ENCODE results near the gene ABCA8.
"Not testable (repeated sequence)": the region's sequence is repeated elsewhere in the genome, so short reads cannot be mapped to it uniquely, and the experiment has no call there.

The ABCA8 gene, protein sequence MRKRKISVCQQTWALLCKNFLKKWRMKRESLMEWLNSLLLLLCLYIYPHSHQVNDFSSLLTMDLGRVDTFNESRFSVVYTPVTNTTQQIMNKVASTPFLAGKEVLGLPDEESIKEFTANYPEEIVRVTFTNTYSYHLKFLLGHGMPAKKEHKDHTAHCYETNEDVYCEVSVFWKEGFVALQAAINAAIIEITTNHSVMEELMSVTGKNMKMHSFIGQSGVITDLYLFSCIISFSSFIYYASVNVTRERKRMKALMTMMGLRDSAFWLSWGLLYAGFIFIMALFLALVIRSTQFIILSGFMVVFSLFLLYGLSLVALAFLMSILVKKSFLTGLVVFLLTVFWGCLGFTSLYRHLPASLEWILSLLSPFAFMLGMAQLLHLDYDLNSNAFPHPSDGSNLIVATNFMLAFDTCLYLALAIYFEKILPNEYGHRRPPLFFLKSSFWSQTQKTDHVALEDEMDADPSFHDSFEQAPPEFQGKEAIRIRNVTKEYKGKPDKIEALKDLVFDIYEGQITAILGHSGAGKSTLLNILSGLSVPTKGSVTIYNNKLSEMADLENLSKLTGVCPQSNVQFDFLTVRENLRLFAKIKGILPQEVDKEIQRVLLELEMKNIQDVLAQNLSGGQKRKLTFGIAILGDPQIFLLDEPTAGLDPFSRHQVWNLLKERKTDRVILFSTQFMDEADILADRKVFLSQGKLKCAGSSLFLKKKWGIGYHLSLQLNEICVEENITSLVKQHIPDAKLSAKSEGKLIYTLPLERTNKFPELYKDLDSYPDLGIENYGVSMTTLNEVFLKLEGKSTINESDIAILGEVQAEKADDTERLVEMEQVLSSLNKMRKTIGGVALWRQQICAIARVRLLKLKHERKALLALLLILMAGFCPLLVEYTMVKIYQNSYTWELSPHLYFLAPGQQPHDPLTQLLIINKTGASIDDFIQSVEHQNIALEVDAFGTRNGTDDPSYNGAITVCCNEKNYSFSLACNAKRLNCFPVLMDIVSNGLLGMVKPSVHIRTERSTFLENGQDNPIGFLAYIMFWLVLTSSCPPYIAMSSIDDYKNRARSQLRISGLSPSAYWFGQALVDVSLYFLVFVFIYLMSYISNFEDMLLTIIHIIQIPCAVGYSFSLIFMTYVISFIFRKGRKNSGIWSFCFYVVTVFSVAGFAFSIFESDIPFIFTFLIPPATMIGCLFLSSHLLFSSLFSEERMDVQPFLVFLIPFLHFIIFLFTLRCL (N-terminal part only)

DNA sequence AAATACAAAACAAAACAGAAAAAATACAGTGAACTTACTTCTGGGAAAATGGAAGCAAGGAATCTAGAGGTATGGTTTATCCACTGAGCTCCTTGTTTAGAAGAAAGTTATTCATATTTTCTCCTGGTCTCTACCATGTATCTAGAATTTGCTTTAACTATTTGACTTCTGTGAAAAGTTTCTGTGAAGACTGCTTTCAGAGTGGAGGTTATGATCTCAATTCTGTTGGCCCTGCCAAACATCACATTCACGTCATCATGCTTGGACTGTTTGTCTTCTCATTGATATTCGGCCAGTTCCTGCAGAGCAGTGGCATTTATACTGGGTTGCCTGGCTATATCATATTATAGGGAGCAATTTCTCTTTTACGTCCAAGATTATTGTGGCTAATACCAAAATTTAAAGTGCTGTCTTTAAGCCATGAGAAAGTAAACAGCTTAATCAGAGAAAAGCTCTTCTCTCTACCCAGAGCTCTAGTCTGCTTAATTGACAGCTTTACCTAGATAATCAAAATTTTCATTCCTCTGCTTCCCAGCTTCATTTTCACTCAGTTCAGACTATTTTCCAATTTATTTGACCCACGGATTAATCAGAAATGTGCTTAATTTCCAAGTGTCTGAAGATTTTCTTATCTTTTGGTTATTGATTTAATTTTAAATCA is at the start of gene ABCA8:
Gene ABCA8, minus strand, starts transcription at position 212 of the 661 bp plus-strand sequence. CDS start 13,358 bp downstream, outside the sequence.
- DNase-seq: no peak

DNA sequence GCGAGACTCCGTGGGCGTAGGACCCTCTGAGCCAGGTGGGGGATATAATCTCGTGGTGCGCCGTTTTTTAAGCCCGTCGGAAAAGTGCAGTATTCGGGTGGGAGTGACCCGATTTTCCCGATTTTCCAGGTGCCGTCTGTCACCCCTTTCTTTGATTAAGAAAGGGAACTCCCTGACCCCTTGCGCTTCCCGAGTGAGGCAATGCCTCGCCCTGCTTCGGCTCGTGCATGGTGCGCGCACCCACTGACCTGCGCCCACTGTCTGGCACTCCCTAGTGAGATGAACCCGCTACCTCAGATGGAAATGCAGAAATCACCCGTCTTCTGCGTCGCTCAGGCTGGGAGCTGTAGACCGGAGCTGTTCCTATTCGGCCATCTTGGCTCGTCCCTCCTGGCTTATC is 49.6 kb upstream of the ABCA8 start:
- DNase-seq: not testable (repeated sequence)

DNA sequence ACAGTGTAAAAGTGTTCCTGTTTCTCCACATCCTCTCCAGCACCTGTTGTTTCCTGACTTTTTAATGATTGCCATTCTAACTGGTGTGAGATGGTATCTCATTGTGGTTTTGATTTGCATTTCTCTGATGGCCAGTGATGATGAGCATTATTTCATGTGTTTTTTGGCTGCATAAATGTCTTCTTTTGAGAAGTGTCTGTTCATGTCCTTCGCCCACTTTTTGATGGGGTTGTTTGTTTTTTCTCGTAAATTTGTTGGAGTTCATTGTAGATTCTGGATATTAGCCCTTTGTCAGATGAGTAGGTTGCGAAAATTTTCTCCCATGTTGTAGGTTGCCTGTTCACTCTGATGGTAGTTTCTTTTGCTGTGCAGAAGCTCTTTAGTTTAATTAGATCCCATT is 44.6 kb upstream of the ABCA8 start:
- not testable (repeated sequence) for DNase-seq

- no peak for DNase-seq
Measured at GRCh38 chr17:68993112-68993511, 37.9 kb upstream of the ABCA8 start.

- no peak for DNase-seq
Measured at GRCh38 chr17:68987966-68988365, 32.8 kb upstream of the ABCA8 start.

DNA sequence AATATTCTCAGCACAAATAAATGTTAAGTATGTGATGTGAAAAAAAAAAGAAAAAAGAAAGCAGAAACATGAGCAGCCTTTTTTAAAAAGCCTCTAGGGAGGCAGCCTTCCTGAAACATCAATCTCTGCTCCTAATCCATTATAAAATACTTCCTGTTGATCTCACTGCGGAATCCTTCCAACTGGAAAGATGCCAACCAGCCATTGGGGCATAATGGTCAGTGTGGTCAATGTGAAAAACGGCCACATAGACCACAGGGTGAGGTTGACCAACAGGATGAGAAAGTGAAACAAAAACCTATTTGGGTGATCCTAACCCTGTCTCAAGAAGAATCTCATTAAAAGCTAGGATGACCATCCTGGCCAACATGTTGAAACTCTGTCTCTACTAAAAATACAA is 26.1 kb upstream of the ABCA8 start:
- no peak for DNase-seq

GRCh38 chr17:68973098-68973846 is 18.1 kb upstream of the ABCA8 start:
- DNase-seq: no peak

- DNase-seq: no peak
Measured at GRCh38 chr17:68972119-68972704, 17.0 kb upstream of the ABCA8 start.

DNA sequence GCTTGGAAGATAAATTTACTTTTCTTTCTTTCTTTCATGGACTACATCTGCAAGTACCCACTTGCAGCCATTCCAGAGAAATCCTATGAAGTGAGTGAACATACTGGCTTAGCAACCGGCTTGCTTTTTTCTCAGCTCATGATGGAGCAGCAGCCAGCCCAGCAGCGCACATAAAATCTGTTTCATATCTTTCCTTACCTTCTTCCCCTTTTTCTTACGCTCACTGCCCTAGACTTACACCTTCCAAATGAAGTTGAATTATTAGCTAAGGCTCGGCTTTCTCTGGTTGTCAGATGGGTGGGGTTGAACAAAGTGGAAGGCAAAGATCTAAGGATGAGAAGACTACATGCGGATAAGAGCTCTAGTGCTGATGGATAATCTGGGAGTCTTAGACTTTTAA is 13.9 kb upstream of the ABCA8 start:
- no peak for DNase-seq

DNA sequence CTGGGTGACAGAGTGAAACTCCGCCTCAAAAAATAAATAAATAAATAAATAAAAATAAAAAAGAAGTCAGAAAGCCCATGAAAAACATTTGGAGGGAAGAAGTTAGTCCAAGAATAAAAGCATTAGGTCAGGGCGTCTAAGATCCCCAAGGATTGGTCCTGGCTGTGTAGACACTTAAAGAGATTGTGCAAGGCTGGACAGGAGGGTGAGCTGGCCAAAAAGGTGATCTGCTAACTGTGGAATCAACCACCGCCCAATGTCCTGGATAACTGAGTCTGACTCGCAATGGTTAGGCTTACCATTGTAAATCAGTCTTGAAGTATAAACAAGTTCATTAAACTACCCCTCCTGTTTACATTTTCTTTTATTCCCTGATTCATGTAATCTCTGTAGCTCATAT is 8.8 kb upstream of the ABCA8 start:
- DNase-seq: no peak

GRCh38 chr17:68961214-68961882 is 6.2 kb upstream of the ABCA8 start:
- no peak for DNase-seq

DNA sequence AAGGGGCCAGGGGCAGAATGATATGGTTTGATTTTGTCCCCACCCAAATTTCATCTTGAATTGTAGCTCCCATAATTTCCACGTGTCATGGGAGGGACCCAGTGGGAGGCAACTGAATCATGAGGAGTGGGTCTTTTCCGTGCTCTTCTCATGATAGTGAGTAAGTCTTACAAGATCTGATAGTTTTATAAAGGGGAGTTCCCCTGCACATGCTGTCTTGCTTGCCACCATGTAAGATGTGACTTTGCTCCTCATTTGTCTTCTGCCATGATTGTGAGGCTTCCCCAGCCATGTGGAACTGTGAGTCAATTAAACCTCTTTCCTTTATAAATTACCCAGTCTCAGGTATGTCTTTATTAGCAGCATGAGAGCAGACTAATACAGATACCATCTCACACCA is 3.9 kb upstream of the ABCA8 start:
- not testable (repeated sequence) for DNase-seq

DNA sequence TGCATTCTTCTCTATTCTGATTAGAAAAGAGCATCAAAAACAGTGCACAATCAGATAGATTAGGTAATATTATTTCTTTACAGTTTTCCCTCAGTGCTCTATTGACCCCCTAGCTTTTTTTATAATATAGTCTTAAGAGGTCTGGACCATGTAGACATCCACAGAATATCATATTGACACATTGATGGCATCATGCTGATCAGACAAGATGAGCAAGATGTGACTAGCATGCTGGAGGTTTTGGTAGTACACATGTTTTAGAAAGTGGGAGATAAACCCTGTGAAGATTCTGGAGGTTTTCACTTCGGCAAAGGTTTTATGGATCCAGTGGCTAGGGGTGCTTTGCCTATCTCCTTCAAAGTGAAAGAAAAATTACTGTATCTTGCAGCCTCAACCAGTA is 2.8 kb upstream of the ABCA8 start:
- DNase-seq: no peak

- DNase-seq: no peak
Measured at GRCh38 chr17:68954146-68954896, 871 bp downstream of the ABCA8 start.

- DNase-seq: no peak
Measured at GRCh38 chr17:68953340-68953997, 1.7 kb downstream of the ABCA8 start.

DNA sequence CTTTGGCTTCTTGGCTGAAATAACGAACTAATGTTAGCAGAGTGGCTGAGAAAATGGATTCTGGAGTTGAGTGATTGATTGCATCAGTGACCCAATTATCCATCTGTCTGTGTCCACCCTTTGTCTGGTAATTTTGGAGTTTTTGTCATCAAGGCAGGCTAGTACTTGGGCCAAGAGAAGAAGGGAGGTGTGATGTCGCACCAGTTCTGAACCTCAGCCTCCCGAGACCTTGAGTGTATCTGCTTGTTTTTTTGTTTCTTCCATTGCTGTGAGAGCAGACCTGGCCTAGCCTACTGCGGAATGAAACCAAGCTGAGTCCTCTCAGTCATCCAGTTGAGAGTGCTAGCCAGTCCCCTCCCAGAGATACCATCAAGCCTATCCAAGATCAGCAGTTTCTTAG is 4.5 kb downstream of the ABCA8 start:
- no peak for DNase-seq

- DNase-seq: not testable (repeated sequence)
Measured at GRCh38 chr17:68947868-68948267, 7.3 kb downstream of the ABCA8 start.

- DNase-seq: no peak
Measured at GRCh38 chr17:68944435-68945035, 10.7 kb downstream of the ABCA8 start.

DNA sequence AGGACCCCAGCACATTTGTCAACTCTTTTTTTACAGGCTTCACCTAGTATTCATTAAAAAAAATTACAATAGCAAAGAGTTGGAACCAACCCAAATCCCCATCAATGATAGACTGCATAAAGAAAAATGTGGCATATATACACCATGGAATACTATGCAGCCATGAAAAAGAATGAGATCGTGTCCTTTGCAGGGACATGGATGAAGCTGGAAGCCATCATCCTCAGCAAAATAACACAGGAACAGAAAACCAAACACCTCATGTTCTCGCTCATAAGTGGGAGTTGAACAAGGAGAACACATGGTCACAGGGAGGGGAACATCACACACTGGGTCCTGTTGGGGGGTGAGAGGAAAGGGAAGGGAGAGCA is 11.4 kb downstream of the ABCA8 start:
- DNase-seq: not testable (repeated sequence)

All from CD4-positive, alpha-beta T cell treated with Interleukin-21 for 1 hour (primary cell).